ENCODE results near the gene SCAI. TPM values are rescaled to one million over a fixed set of nuclear protein-coding genes. Genes with fewer than 3 reads are reported as not detected.
"Not testable (repeated sequence)": the region's sequence is repeated elsewhere in the genome, so short reads cannot be mapped to it uniquely, and the experiment has no call there.

Gene SCAI
- total and polyA plus RNA-seq, 4 donors, result 0.50 to 13.9 (median 5.5) TPM

GRCh38 chr9:125179776-125180175 lies 36.4 kb upstream of the SCAI start:
- DNase-seq; H3K27ac ChIP-seq (ENCODE audit: low read depth in 1 of 2, low read length in 2 of 2); H3K27me3 ChIP-seq (ENCODE audit: control insufficient read depth in 1 of 2, insufficient read depth in 2 of 2, low read length in 1 of 2); H3K4me3 ChIP-seq (ENCODE audit: low read length in 2 of 2); ATAC-seq (ENCODE audit: low FRiP score); H3K9me3 ChIP-seq (ENCODE audit: control insufficient read depth, low read length); H3K4me1 ChIP-seq (ENCODE audit: control insufficient read depth in 1 of 2, insufficient read depth in 2 of 2, low read length in 2 of 2); intact Hi-C loops (cut with DNase I); H3K36me3 ChIP-seq (ENCODE audit: control insufficient read depth in 1 of 2, insufficient read depth in 2 of 2, low read length in 1 of 2): not testable (repeated sequence)
- WGBS, 2 donors, result 91% methylated on average over 4 of the region's 4 CpGs

GRCh38 chr9:125177888-125178287 lies 34.6 kb upstream of the SCAI start:
- Histone ChIP-seq H3K4me1 (ENCODE audit: control insufficient read depth in 1 of 2, insufficient read depth in 2 of 2, low read length in 2 of 2) (no peaks in the 10 kb centered on the region), H3K27me3 (ENCODE audit: control insufficient read depth in 1 of 2, insufficient read depth in 2 of 2, low read length in 1 of 2) (no peaks in the 10 kb centered on the region), H3K27ac (ENCODE audit: low read depth in 1 of 2, low read length in 2 of 2) (no peak overlapping the region), H3K4me3 (ENCODE audit: low read length in 2 of 2) (no peak overlapping the region), H3K36me3 (ENCODE audit: control insufficient read depth in 1 of 2, insufficient read depth in 2 of 2, low read length in 1 of 2) (no peaks in the 10 kb centered on the region), H3K9me3 (ENCODE audit: control insufficient read depth, low read length) (no peaks in the 10 kb centered on the region)
- WGBS, 2 donors, result 95 to 96% methylated on average over 1 of the region's 1 CpG
- DNase-seq (no peak), ATAC-seq (ENCODE audit: low FRiP score) (no peak)
- intact Hi-C loops (cut with DNase I), result no loop called here

GRCh38 chr9:125176636-125177035 lies 33.3 kb upstream of the SCAI start:
- intact Hi-C loops (cut with DNase I), result no loop called here
- no peak overlapping the region for H3K27ac ChIP-seq (ENCODE audit: low read depth in 1 of 2, low read length in 2 of 2)
- peaks cover 2 to 7% of the 10 kb centered on the region in 2 donors for H3K4me1 ChIP-seq (ENCODE audit: control insufficient read depth in 1 of 2, insufficient read depth in 2 of 2, low read length in 2 of 2)
- no peaks in the 10 kb centered on the region for H3K9me3 ChIP-seq (ENCODE audit: control insufficient read depth, low read length)
- no peaks in the 10 kb centered on the region for H3K27me3 ChIP-seq (ENCODE audit: control insufficient read depth in 1 of 2, insufficient read depth in 2 of 2, low read length in 1 of 2)
- ATAC-seq (ENCODE audit: low FRiP score) (no peak), DNase-seq (no peak)
- H3K36me3 ChIP-seq (ENCODE audit: control insufficient read depth in 1 of 2, insufficient read depth in 2 of 2, low read length in 1 of 2), result no peaks in the 10 kb centered on the region
- H3K4me3 ChIP-seq (ENCODE audit: low read length in 2 of 2), result no peak overlapping the region
- WGBS, 2 donors, result 81 to 91% methylated on average over 3 of the region's 3 CpGs

GRCh38 chr9:125172031-125172755 lies 28.9 kb upstream of the SCAI start:
- ATAC-seq (ENCODE audit: low FRiP score) (no peak), DNase-seq (peak in 1 of 2 donors; percentile 50)
- Histone ChIP-seq H3K27ac (ENCODE audit: low read depth in 1 of 2, low read length in 2 of 2) (peak overlapping the region in 1 of 2 donors; percentile 51), H3K9me3 (ENCODE audit: control insufficient read depth, low read length) (no peaks in the 10 kb centered on the region), H3K36me3 (ENCODE audit: control insufficient read depth in 1 of 2, insufficient read depth in 2 of 2, low read length in 1 of 2) (no peaks in the 10 kb centered on the region), H3K4me1 (ENCODE audit: control insufficient read depth in 1 of 2, insufficient read depth in 2 of 2, low read length in 2 of 2) (peaks cover 3 to 7% of the 10 kb centered on the region in 2 donors), H3K27me3 (ENCODE audit: control insufficient read depth in 1 of 2, insufficient read depth in 2 of 2, low read length in 1 of 2) (no peaks in the 10 kb centered on the region), H3K4me3 (ENCODE audit: low read length in 2 of 2) (no peak overlapping the region)
- intact Hi-C loops (cut with DNase I), result no loop called here
- WGBS, 2 donors, result 32 to 37% methylated on average over 6 of the region's 6 CpGs

GRCh38 chr9:125169895-125170294 lies 26.6 kb upstream of the SCAI start:
- intact Hi-C loops (cut with DNase I), result no loop called here
- H3K9me3 ChIP-seq (ENCODE audit: control insufficient read depth, low read length), result no peaks in the 10 kb centered on the region
- DNase-seq (no peak), ATAC-seq (ENCODE audit: low FRiP score) (no peak)
- no peak overlapping the region for H3K4me3 ChIP-seq (ENCODE audit: low read length in 2 of 2)
- H3K27me3 ChIP-seq (ENCODE audit: control insufficient read depth in 1 of 2, insufficient read depth in 2 of 2, low read length in 1 of 2), result no peaks in the 10 kb centered on the region
- H3K4me1 ChIP-seq (ENCODE audit: control insufficient read depth in 1 of 2, insufficient read depth in 2 of 2, low read length in 2 of 2), result peaks cover 5 to 7% of the 10 kb centered on the region in 2 donors
- H3K36me3 ChIP-seq (ENCODE audit: control insufficient read depth in 1 of 2, insufficient read depth in 2 of 2, low read length in 1 of 2), result no peaks in the 10 kb centered on the region
- no peak overlapping the region for H3K27ac ChIP-seq (ENCODE audit: low read depth in 1 of 2, low read length in 2 of 2)

- ATAC-seq (ENCODE audit: low FRiP score), result no peak
- H3K27me3 ChIP-seq (ENCODE audit: control insufficient read depth in 1 of 2, insufficient read depth in 2 of 2, low read length in 1 of 2), result no peaks in the 10 kb centered on the region
- H3K27ac ChIP-seq (ENCODE audit: low read depth in 1 of 2, low read length in 2 of 2), result peak overlapping the region in 1 of 2 donors; percentile 71
- 69 to 97% methylated on average over 2 of the region's 2 CpGs for WGBS, 2 donors
- H3K9me3 ChIP-seq (ENCODE audit: control insufficient read depth, low read length), result no peaks in the 10 kb centered on the region
- H3K4me3 ChIP-seq (ENCODE audit: low read length in 2 of 2), result no peak overlapping the region
- H3K4me1 ChIP-seq (ENCODE audit: control insufficient read depth in 1 of 2, insufficient read depth in 2 of 2, low read length in 2 of 2), result peaks cover 0 to 3% of the 10 kb centered on the region in 2 donors
- no peaks in the 10 kb centered on the region for H3K36me3 ChIP-seq (ENCODE audit: control insufficient read depth in 1 of 2, insufficient read depth in 2 of 2, low read length in 1 of 2)
- intact Hi-C loops (cut with DNase I), result loop anchor here in 1 of 2 donors (2.0 kb wide), 1 partner anchor 22 kb away; the partner anchor contains the start of gene PPP6C
- no peak for DNase-seq
These were observed 23.4 kb upstream of the SCAI start for GRCh38 chr9:125166762-125167161.

GRCh38 chr9:125162891-125163290 lies 19.6 kb upstream of the SCAI start:
- 94 to 97% methylated on average over 6 of the region's 6 CpGs for WGBS, 2 donors
- H3K27me3 ChIP-seq (ENCODE audit: control insufficient read depth in 1 of 2, insufficient read depth in 2 of 2, low read length in 1 of 2); intact Hi-C loops (cut with DNase I); DNase-seq; ATAC-seq (ENCODE audit: low FRiP score); H3K9me3 ChIP-seq (ENCODE audit: control insufficient read depth, low read length); H3K4me1 ChIP-seq (ENCODE audit: control insufficient read depth in 1 of 2, insufficient read depth in 2 of 2, low read length in 2 of 2); H3K4me3 ChIP-seq (ENCODE audit: low read length in 2 of 2); H3K36me3 ChIP-seq (ENCODE audit: control insufficient read depth in 1 of 2, insufficient read depth in 2 of 2, low read length in 1 of 2); H3K27ac ChIP-seq (ENCODE audit: low read depth in 1 of 2, low read length in 2 of 2): not testable (repeated sequence)

GRCh38 chr9:125161284-125161918 lies 18.1 kb upstream of the SCAI start:
- Histone ChIP-seq H3K9me3 (ENCODE audit: control insufficient read depth, low read length) (no peaks in the 10 kb centered on the region), H3K4me3 (ENCODE audit: low read length in 2 of 2) (no peak overlapping the region), H3K27ac (ENCODE audit: low read depth in 1 of 2, low read length in 2 of 2) (peak overlapping the region in 1 of 2 donors; percentile 25), H3K4me1 (ENCODE audit: control insufficient read depth in 1 of 2, insufficient read depth in 2 of 2, low read length in 2 of 2) (peaks cover 3% of the 10 kb centered on the region in 2 donors), H3K36me3 (ENCODE audit: control insufficient read depth in 1 of 2, insufficient read depth in 2 of 2, low read length in 1 of 2) (no peaks in the 10 kb centered on the region), H3K27me3 (ENCODE audit: control insufficient read depth in 1 of 2, insufficient read depth in 2 of 2, low read length in 1 of 2) (no peaks in the 10 kb centered on the region)
- 44 to 47% methylated on average over 3 of the region's 3 CpGs for WGBS, 2 donors
- intact Hi-C loops (cut with DNase I), result no loop called here
- ATAC-seq (ENCODE audit: low FRiP score) (peak; percentile 33), DNase-seq (no peak)

GRCh38 chr9:125160750-125161149 lies 17.4 kb upstream of the SCAI start:
- peaks cover 3% of the 10 kb centered on the region in 2 donors for H3K4me1 ChIP-seq (ENCODE audit: control insufficient read depth in 1 of 2, insufficient read depth in 2 of 2, low read length in 2 of 2)
- ATAC-seq (ENCODE audit: low FRiP score), result no peak
- H3K27ac ChIP-seq (ENCODE audit: low read depth in 1 of 2, low read length in 2 of 2), result no peak overlapping the region
- DNase-seq, result no peak
- H3K4me3 ChIP-seq (ENCODE audit: low read length in 2 of 2), result no peak overlapping the region
- no peaks in the 10 kb centered on the region for H3K9me3 ChIP-seq (ENCODE audit: control insufficient read depth, low read length)
- intact Hi-C loops (cut with DNase I), result no loop called here
- H3K27me3 ChIP-seq (ENCODE audit: control insufficient read depth in 1 of 2, insufficient read depth in 2 of 2, low read length in 1 of 2), result no peaks in the 10 kb centered on the region
- H3K36me3 ChIP-seq (ENCODE audit: control insufficient read depth in 1 of 2, insufficient read depth in 2 of 2, low read length in 1 of 2), result no peaks in the 10 kb centered on the region
